ENCODE measurements around the gene STMP1.

- TF ChIP-seq CTCF (IDR thresholded peaks at IDR 0.05; ENCODE audit: low read depth, low read length, poor library complexity, severe bottlenecking) (no peak), EZH2phosphoT487 (IDR thresholded peaks at IDR 0.05; ENCODE audit: borderline replicate concordance, low read length) (no peak)
Observed at GRCh38 chr7:135685306-135686084, 23.2 kb downstream of the STMP1 start.

Measured in DOHH2 (cell line).